H1 (cell line): ENCODE measurements around the gene GMPPA. TPM values are rescaled to one million over a fixed set of nuclear protein-coding genes. Genes with fewer than 3 reads are reported as not detected.

Source experiments
- CTCF ChIA-PET: fragments of 300-600 bp; sonication (Branson Sonifier 250); formaldehyde crosslinking; loops from one replicate; lab custom pipeline; 2021; ENCODE audit not compliant: partially characterized antibody; lab: Charles Lee
- POLR2A ChIA-PET: fragments of 300-600 bp; sonication (Branson Sonifier 250); formaldehyde crosslinking; loops from one replicate; lab custom pipeline; 2021; ENCODE audit warnings: inconsistent platforms; ENCODE audit not compliant: partially characterized antibody; lab: Charles Lee
- DNase-seq, 2 experiments: peaks; one replicate each; pipeline versions ENCODE4 v3.0.0 to v3.0.0-alpha.2; 2010 to 2022; ENCODE audit warnings: low spot score in 2 of 2, low read depth in 1 of 2, mixed read lengths in 1 of 2
- FAIRE-seq: peaks from 2 replicates; lab custom pipeline; 2011; peaks lifted over from hg19 to GRCh38; lab: Jason Lieb, UNC
- H2AFZ ChIP-seq: 2 replicates; pipeline ENCODE4 v1.8.1; 2012; ENCODE audit warnings: low read length, inconsistent platforms
- H2AK5ac ChIP-seq: 2 replicates; pipeline ENCODE4 v1.6.1; 2013; ENCODE audit warnings: low read depth, low read length
- H2BK120ac ChIP-seq: replicated peaks from 2 replicates; pipeline ENCODE3; 2013; ENCODE audit warnings: low read depth, low read length, inconsistent platforms
- H2BK12ac ChIP-seq: 2 replicates; pipeline ENCODE4 v1.6.1; 2013; ENCODE audit warnings: low read depth, low read length
- H2BK15ac ChIP-seq: 2 replicates; pipeline ENCODE4 v1.6.1; 2013; ENCODE audit warnings: low read length
- H2BK20ac ChIP-seq: 2 replicates; pipeline ENCODE4 v1.6.1; 2013; ENCODE audit warnings: low read length
- H2BK5ac ChIP-seq: 2 replicates; pipeline ENCODE4 v1.6.1; 2013; ENCODE audit warnings: low read depth, low read length
- H3K14ac ChIP-seq: 2 replicates; pipeline ENCODE4 v1.6.1; 2013; ENCODE audit warnings: inconsistent platforms; ENCODE audit not compliant: insufficient read length
- H3K18ac ChIP-seq: 2 replicates; pipeline ENCODE4 v1.6.1; 2013; ENCODE audit warnings: low read length; ENCODE audit errors: extremely low read depth
- H3K23ac ChIP-seq: 2 replicates; pipeline ENCODE4 v1.6.1; 2013; ENCODE audit warnings: inconsistent platforms; ENCODE audit not compliant: insufficient read length
- H3K23me2 ChIP-seq: 2 replicates; pipeline ENCODE4 v1.6.1; 2013; ENCODE audit warnings: low read depth, low read length
- H3K27ac ChIP-seq: 2 replicates; pipeline ENCODE4 v1.6.1; 2011; ENCODE audit warnings: low read depth, low read length, inconsistent platforms
- H3K27me3 ChIP-seq, 4 experiments: replicated peaks in 1 of 4; 1 replicate in 1 of 4; 2 replicates in 3 of 4; pipeline versions ENCODE4 v1.6.1 to v1.8.1; 2011 to 2013; ENCODE audit warnings: low read length in 3 of 4, mild to moderate bottlenecking in 3 of 4, inconsistent platforms in 2 of 4, mixed read lengths in 2 of 4, moderate library complexity in 1 of 4; ENCODE audit not compliant: control insufficient read depth in 3 of 4, insufficient read depth in 3 of 4; ENCODE audit errors: extremely low read depth in 1 of 4
- H3K36me3 ChIP-seq, 4 experiments: 2 replicates each; pipeline versions ENCODE4 v1.6.1 to v1.8.1; 2011 to 2013; ENCODE audit warnings: mild to moderate bottlenecking in 4 of 4, low read length in 3 of 4, moderate library complexity in 2 of 4, control low read depth in 1 of 4, inconsistent platforms in 1 of 4; ENCODE audit not compliant: insufficient read depth in 4 of 4, control insufficient read depth in 2 of 4
- H3K4ac ChIP-seq: replicated peaks from 2 replicates; pipeline ENCODE3; 2013; ENCODE audit warnings: low read length, low read depth, mixed read lengths, inconsistent platforms; ENCODE audit not compliant: insufficient read length
- H3K4me1 ChIP-seq, 4 experiments: replicated peaks in 1 of 4; 1 replicate in 1 of 4; 2 replicates in 3 of 4; pipeline versions ENCODE4 v1.6.1 to v1.8.1; 2011 to 2013; ENCODE audit warnings: low read length in 3 of 4, inconsistent platforms in 2 of 4, mixed read lengths in 1 of 4; ENCODE audit not compliant: insufficient read depth in 4 of 4, control insufficient read depth in 3 of 4
- H3K4me2 ChIP-seq, 2 experiments: 2 replicates each; pipeline versions ENCODE4 v1.6.1 to v1.8.1; 2011 to 2013; ENCODE audit warnings: low read depth in 2 of 2, low read length in 2 of 2, control low read depth in 1 of 2, inconsistent platforms in 1 of 2, mild to moderate bottlenecking in 1 of 2; ENCODE audit not compliant: insufficient read depth in 1 of 2
- H3K4me3 ChIP-seq, 4 experiments: fragments of 200-600, 300-600 bp in 1 of 4; sonication (generic), shearing (Covaris generic), sonication (Bioruptor Twin) in 1 of 4; 2 replicates each; pipeline versions ENCODE4 v1.5.1 to v1.8.1; 2011 to 2016; ENCODE audit warnings: low read length in 4 of 4, low read depth in 3 of 4, control low read depth in 2 of 4, inconsistent platforms in 2 of 4, mild to moderate bottlenecking in 2 of 4, mixed read lengths in 1 of 4, moderate library complexity in 1 of 4; ENCODE audit not compliant: insufficient read depth in 2 of 4; ENCODE audit errors: extremely low read depth in 1 of 4
- H3K56ac ChIP-seq: replicated peaks from 2 replicates; pipeline ENCODE3; 2013; ENCODE audit warnings: low read depth, mild to moderate bottlenecking, mixed read lengths, low read length, inconsistent platforms; ENCODE audit not compliant: insufficient read length
- H3K79me1 ChIP-seq: 2 replicates; pipeline ENCODE4 v1.6.1; 2013; ENCODE audit warnings: low read depth, low read length, control low read depth
- H3K79me2 ChIP-seq, 2 experiments: 2 replicates each; pipeline versions ENCODE4 v1.6.1 to v1.8.1; 2012 to 2013; ENCODE audit warnings: low read length in 2 of 2, mild to moderate bottlenecking in 2 of 2, inconsistent platforms in 1 of 2; ENCODE audit not compliant: insufficient read depth in 2 of 2, control insufficient read depth in 1 of 2
- H3K9ac ChIP-seq, 4 experiments: replicated peaks in 1 of 4; 1 replicate in 1 of 4; 2 replicates in 3 of 4; pipeline versions ENCODE4 v1.6.1 to v1.8.1; 2011 to 2013; ENCODE audit warnings: low read depth in 3 of 4, low read length in 3 of 4, control low read depth in 2 of 4, mild to moderate bottlenecking in 2 of 4, moderate library complexity in 2 of 4, inconsistent platforms in 1 of 4; ENCODE audit errors: extremely low read depth in 1 of 4
- H3K9me3 ChIP-seq, 2 experiments: 2 replicates each; pipeline versions ENCODE4 v1.6.1 to v1.8.1; 2012 to 2013; ENCODE audit warnings: mild to moderate bottlenecking in 2 of 2, moderate library complexity in 2 of 2, control low read depth in 1 of 2, inconsistent platforms in 1 of 2, low read depth in 1 of 2, low read length in 1 of 2, mixed read lengths in 1 of 2; ENCODE audit not compliant: insufficient read depth in 2 of 2
- H4K20me1 ChIP-seq, 2 experiments: replicated peaks in 1 of 2; 2 replicates each; pipeline versions ENCODE3 to v1.8.1; 2011 to 2013; ENCODE audit warnings: inconsistent platforms in 2 of 2, low read length in 2 of 2, mild to moderate bottlenecking in 1 of 2; ENCODE audit not compliant: insufficient read depth in 2 of 2, control insufficient read depth in 1 of 2
- H4K5ac ChIP-seq: 2 replicates; pipeline ENCODE4 v1.6.1; 2013; ENCODE audit warnings: low read length, low read depth, mixed read lengths, inconsistent platforms; ENCODE audit not compliant: insufficient read length
- H4K8ac ChIP-seq: 2 replicates; pipeline ENCODE4 v1.8.0; 2013; ENCODE audit warnings: mild to moderate bottlenecking, moderate library complexity, low read length, inconsistent platforms; ENCODE audit not compliant: insufficient read depth; ENCODE audit errors: extremely low read depth
- H4K91ac ChIP-seq: replicated peaks from 2 replicates; pipeline ENCODE3; 2013; ENCODE audit warnings: low read length, mixed read lengths, inconsistent platforms; ENCODE audit not compliant: insufficient read length
- BACH1 ChIP-seq: IDR thresholded peaks from 2 replicates; pipeline ENCODE4 v1.6.1; 2012; ENCODE audit warnings: low read length, improper control_type of control experiment
- BCL11A ChIP-seq, 2 experiments: IDR thresholded peaks; one replicate each; pipeline ENCODE4 v1.6.1; 2011; ENCODE audit warnings: low read depth in 2 of 2, low read length in 2 of 2, mild to moderate bottlenecking in 2 of 2
- CEBPB ChIP-seq: IDR thresholded peaks from 2 replicates; pipeline ENCODE4 v1.6.1; 2012; ENCODE audit warnings: low read depth, low read length
- EZH2 ChIP-seq: fragments of 200-600 bp; sonication (generic); IDR thresholded peaks from 2 replicates; pipeline ENCODE4 v1.7.1; 2012; ENCODE audit warnings: low read depth, mild to moderate bottlenecking, moderate library complexity, low read length, inconsistent platforms; ENCODE audit not compliant: severe bottlenecking
- GTF2F1 ChIP-seq: IDR thresholded peaks from 2 replicates; pipeline ENCODE4 v1.6.1; 2012; ENCODE audit warnings: low read depth, low read length, improper control_type of control experiment, borderline replicate concordance
- JUN ChIP-seq: IDR thresholded peaks from 2 replicates; pipeline ENCODE4 v1.6.1; 2011; ENCODE audit warnings: low read depth, mild to moderate bottlenecking, improper control_type of control experiment, low read length
- JUND ChIP-seq: IDR thresholded peaks from 2 replicates; pipeline ENCODE4 v1.6.1; 2011; ENCODE audit warnings: mild to moderate bottlenecking, improper control_type of control experiment, low read length
- RNF2 ChIP-seq: fragments of 200-900, 300-1000 bp; sonication (generic); IDR thresholded peaks from 2 replicates; pipeline ENCODE4 v1.7.1; 2016; ENCODE audit warnings: borderline replicate concordance, low read depth, mild to moderate bottlenecking, antibody characterized with exemption, low read length; ENCODE audit not compliant: poor library complexity, severe bottlenecking; ENCODE audit errors: missing control alignments
- SIN3A ChIP-seq, 2 experiments: IDR thresholded peaks in 1 of 2; conservative IDR thresholded peaks in 1 of 2; 2 replicates each; pipeline ENCODE4 v1.6.1; 2011 to 2012; ENCODE audit warnings: low read length in 2 of 2, improper control_type of control experiment in 1 of 2, low read depth in 1 of 2, mild to moderate bottlenecking in 1 of 2
- USF2 ChIP-seq: IDR thresholded peaks from 2 replicates; pipeline ENCODE4 v1.6.1; 2011; ENCODE audit warnings: low read length, improper control_type of control experiment
- ZNF274 ChIP-seq: IDR thresholded peaks from 2 replicates; pipeline ENCODE4 v1.7.0; 2012; ENCODE audit warnings: low read length, borderline replicate concordance; ENCODE audit errors: extremely low read depth
- WGBS, 2 experiments: shearing (Covaris generic) in 1 of 2; methylation state at CpG; one replicate each; pipeline versions ENCODE4 v1.1.6 to v1.1.7; 2013 to 2015; ENCODE audit warnings: low lambda C conversion rate in 2 of 2, mixed read lengths in 2 of 2, inconsistent platforms in 1 of 2, low coverage in 1 of 2, missing lambda C conversion rate in 1 of 2; ENCODE audit not compliant: insufficient replicate concordance in 2 of 2, insufficient coverage in 1 of 2, insufficient read length in 1 of 2; ENCODE audit errors: extremely low coverage in 1 of 2, missing lambda C conversion rate in 1 of 2; 5-methylcytosine and 5-hydroxymethylcytosine counted together
- polyA plus RNA-seq, 7 experiments: library from polyadenylated mRNA; depleted of rRNA in 3 of 7; stranded (reverse) in 5 of 7; unstranded in 2 of 7; fragments of >200 nt in 5 of 7; fragments of 200-250 nt in 2 of 7; gene quantifications; 1 replicate in 5 of 7; 2 replicates in 1 of 7; 4 replicates in 1 of 7; pipeline versions ENCODE4 v1.2.1 to v1.2.3, GENCODE V29; 2011 to 2013; ENCODE audit warnings: missing spikeins in 2 of 7, mixed read lengths in 2 of 7
- total RNA-seq: library from RNA; stranded (reverse); fragmentation: NEBNext Ultra II Directional; extraction: Animal tissue kit (Norgen Biotek cat#: 25700); gene quantifications from 2 replicates; pipeline ENCODE4 v1.2.1, GENCODE V29; 2021

Gene GMPPA
- total and polyA plus RNA-seq, 2 of the 8 experiments (the other 6 are each of a cell fraction or from before 2014, with no cell fraction given) = 34.3 to 98.8 TPM

DNA sequence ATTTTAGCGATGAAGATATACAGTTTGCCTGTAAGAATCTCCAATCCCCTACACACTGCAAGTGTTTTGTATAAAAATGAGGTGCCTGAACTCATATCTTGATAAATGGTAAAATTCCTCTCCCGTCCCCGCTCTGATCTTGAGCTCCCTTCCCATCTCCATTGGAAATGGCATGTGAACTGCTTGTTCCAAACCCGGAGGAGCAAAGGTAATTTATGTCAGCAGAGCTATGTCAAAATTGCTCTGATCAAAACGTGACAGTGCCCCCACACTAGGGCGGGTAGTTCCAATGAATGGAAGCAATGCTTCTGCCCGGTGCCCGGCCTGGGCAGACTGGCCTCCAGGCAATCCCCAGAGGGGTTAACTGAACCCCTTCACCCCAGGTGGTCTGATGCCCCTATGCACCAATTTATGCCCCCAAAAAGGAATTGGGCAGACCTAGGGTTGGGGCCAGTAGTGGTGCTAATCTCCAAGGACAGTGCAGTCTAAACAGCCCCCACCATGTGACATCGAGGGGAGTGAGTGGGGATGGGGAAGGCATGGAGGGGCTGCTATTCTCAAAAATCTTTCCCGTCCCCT, 3.6 kb upstream of the GMPPA start:
- no peak overlapping the region for H4K91ac ChIP-seq
- H2BK5ac ChIP-seq = no peak overlapping the region
- H3K18ac ChIP-seq = no peak overlapping the region
- POLR2A ChIA-PET = interaction anchor here (0.8 to 19.9 kb wide), 12 partner anchors 11 to 76 kb away, joined by 3 to 216 read pairs (median 5); partner anchors contain the start of genes ASIC4, CHPF and TMEM198
- no peak overlapping the region for H2AK5ac ChIP-seq
- no peak overlapping the region for H2AFZ ChIP-seq
- H2BK120ac ChIP-seq = no peak overlapping the region
- no peak overlapping the region; a peak in 1 of 4 replicates for H3K4me2 ChIP-seq
- peaks cover 24% of the 10 kb centered on the region for H3K23me2 ChIP-seq
- H3K9ac ChIP-seq = no peak overlapping the region
- no peak overlapping the region for H4K8ac ChIP-seq
- no peaks in the 10 kb centered on the region for H4K20me1 ChIP-seq
- CTCF ChIA-PET = interaction anchor here (0.6 to 113.1 kb wide), 29 partner anchors 6 to 744 kb away, joined by 3 to 7248 read pairs (median 4); partner anchors contain the start of genes ASIC4, CHPF, DES and DNPEP
- no peaks in the 10 kb centered on the region for H3K79me1 ChIP-seq
- H3K27me3 ChIP-seq = peaks cover 20 to 44% (median 33%) of the 10 kb centered on the region in 4 experiments
- DNase-seq (no peak), FAIRE-seq (no peak)
- H2BK15ac ChIP-seq = no peak overlapping the region; the same call in 1 of the 2 replicates
- H3K56ac ChIP-seq = no peak overlapping the region
- H2BK12ac ChIP-seq = no peak overlapping the region
- no peak overlapping the region for H3K23ac ChIP-seq
- no peak overlapping the region for H3K4ac ChIP-seq
- no peak overlapping the region for H2BK20ac ChIP-seq
- no peak overlapping the region for H3K14ac ChIP-seq
- no peak overlapping the region for H3K4me3 ChIP-seq
- no peaks in the 10 kb centered on the region for H3K36me3 ChIP-seq
- no peak overlapping the region for H3K27ac ChIP-seq
- H4K5ac ChIP-seq = no peak overlapping the region
- H3K9me3 ChIP-seq = no peaks in the 10 kb centered on the region
- no peaks in the 10 kb centered on the region for H3K79me2 ChIP-seq
- H3K4me1 ChIP-seq = peaks cover 5 to 36% (median 23%) of the 10 kb centered on the region in 4 experiments
- WGBS, 2 experiments = 68% methylated on average over 10 of the region's 10 CpGs; no CpG with 5 or more reads in 1 of the 2 experiments
- TF ChIP-seq SIN3A (conservative IDR thresholded peaks at IDR 0.05 in 1 of 2, IDR thresholded peaks at IDR 0.05 in 1 of 2; ENCODE audit: low read depth in 1 of 2, low read length in 2 of 2) (no peak), BACH1 (no peak), JUN (no peak), CEBPB (no peak), EZH2 (no peak), ZNF274 (no peak), JUND (no peak), RNF2 (no peak), BCL11A (IDR thresholded peaks at IDR 0.05; ENCODE audit: low read depth in 2 of 2, low read length in 2 of 2) (no peak), USF2 (no peak), GTF2F1 (no peak)
